ENCODE results near the gene MAPK8.

DNA sequence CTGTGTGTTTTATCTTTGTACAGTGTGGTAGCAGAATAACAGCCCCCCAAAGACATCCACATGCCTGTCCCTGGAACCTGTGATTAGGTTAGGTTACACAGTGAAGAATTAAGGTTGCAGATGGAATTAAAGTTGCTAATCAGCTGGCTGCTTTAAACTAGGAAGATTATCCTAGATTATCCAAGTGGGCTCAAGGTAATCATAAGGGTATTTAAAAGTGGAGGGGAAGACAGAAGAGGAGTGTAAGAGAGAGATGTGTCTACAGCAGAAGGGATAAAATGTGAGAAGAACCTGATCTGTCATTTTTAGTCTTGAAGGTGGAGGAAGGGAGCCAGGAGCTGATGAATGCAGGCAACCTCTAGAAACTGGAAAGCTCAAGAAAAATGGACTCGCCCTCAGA is 180.8 kb downstream of the MAPK8 start:
- TF ChIP-seq CTCF (IDR thresholded peaks at IDR 0.05; ENCODE audit: insufficient read depth, low read depth, low read length) (no peak), EZH2 (IDR thresholded peaks at IDR 0.05; ENCODE audit: insufficient read depth, low read length) (no peak)
